ENCODE measurements around the gene RPS6KA5. TPM values are rescaled to one million over a fixed set of nuclear protein-coding genes. Genes with fewer than 3 reads are reported as not detected.

Gene RPS6KA5
- 11.7 and 18.9 TPM in 2 replicates for polyA plus RNA-seq

GRCh38 chr14:91060351-91061055, at the start of gene RPS6KA5:
RPS6KA5 (minus strand) TSS chr14:91060641; CDS start chr14:91060434, 207 bp downstream.

GRCh38 chr14:90815822-90816662, 244.4 kb downstream of the RPS6KA5 start, which contains the start of gene TTC7B:
TTC7B (minus strand) TSS chr14:90816430; CDS start chr14:90816295, 135 bp downstream.

Other genes with a start within 250 kb of the RPS6KA5 start
- 14.3 and 17.0 TPM in 2 replicates for gene TTC7B, start 244.2 kb downstream of the RPS6KA5 start, polyA plus RNA-seq
- gene DGLUCY, start 53.4 kb upstream of the RPS6KA5 start, polyA plus RNA-seq, result 14.0 and 20.1 TPM in 2 replicates
- 0.57 and 0.87 TPM in 2 replicates for gene GPR68, start 184.1 kb upstream of the RPS6KA5 start, polyA plus RNA-seq

All from Purkinje cell (primary cell).